ENCODE measurements around the gene NOXO1. TPM values are rescaled to one million over a fixed set of nuclear protein-coding genes. Genes with fewer than 3 reads are reported as not detected.

Gene NOXO1
- total RNA-seq, 2 experiments from 2014 or later: 0.23 to 0.36 TPM

- CTCF ChIA-PET: interaction anchor here (1.2 kb wide), 1 partner anchor 29 kb away, joined by 5 read pairs; no protein-coding TSS in a partner anchor
- POLR2A ChIA-PET: interaction anchor here (1.1 to 1.5 kb wide), 1 partner anchor 10 kb away, joined by 3 to 5 read pairs; the partner anchor contains the start of gene RPS2
These were observed 6.9 kb downstream of the NOXO1 start for GRCh38 chr16:1974157-1975070.

DNA sequence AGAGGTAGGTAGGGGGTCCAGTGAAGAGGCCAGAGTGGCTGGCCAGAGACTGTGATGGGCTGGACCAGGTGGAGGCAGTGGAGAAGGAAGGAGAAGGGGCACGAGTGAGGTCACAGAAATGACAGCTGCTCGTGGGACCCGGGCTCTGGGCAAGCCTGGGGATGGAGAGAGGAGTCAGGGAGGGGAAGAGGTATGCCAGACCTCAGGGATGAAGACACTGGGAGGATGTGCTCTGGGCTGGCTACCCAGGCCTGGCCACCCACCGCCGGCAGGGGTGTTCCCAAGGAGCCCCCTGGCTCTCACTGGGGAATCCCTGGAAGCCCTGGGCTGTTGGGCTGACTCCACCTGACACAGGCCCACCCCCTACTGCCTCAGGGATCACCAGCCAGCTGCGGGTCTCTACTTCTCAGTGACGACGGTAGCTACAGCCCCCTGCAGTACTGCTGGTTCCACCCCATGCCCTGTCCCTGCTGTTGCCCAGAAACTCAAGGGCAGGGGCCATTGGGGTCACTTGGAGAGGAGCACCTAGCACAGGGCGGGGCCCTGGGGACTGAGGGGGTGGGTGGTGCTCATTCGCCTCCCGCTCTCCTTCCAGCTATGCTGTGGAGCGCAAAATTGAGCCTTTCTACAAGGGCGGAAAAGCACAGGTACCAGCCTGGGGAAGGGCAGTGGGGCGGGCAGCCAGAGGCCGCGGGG, 7.7 kb downstream of the NOXO1 start:
- ChIA-PET POLR2A (interaction anchor here (0.8 to 1.5 kb wide), 2 partner anchors 9 to 13 kb away, joined by 3 to 5 read pairs; partner anchors contain the start of gene RPS2), CTCF (interaction anchor here (1.2 kb wide), 1 partner anchor 30 kb away, joined by 5 read pairs; no protein-coding TSS in a partner anchor)

DNA sequence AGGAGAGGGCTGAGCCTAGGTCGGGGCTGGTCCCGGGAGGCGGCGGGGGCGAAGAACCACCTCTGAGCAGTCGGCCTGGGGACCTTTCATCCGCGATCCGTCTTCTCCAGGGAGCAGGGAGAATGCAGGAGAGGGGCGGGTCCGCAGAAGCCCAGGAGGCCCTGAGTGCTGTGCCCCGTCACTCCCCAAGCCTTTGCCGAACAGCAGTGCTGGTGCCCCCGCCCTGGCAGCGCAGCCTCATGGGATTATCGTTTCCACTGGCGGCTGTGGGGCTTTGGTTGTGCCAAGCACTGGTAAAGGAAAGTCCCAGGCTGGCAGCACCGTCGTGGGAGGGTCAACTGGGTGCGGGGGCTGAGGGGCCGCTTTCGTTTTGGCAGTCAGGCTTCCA, 8.8 kb downstream of the NOXO1 start:
- POLR2A ChIA-PET: interaction anchor here (0.6 to 2.5 kb wide), 6 partner anchors 8 to 267 kb away, joined by 3 to 20 read pairs (median 8); partner anchors contain the start of genes GFER, MAPK8IP3 and MSRB1
- CTCF ChIA-PET: interaction anchor here (1.0 to 2.1 kb wide), 4 partner anchors 9 to 31 kb away, joined by 4 to 8 read pairs (median 4); partner anchors contain the start of gene GFER

- POLR2A ChIA-PET: interaction anchor here (0.6 to 2.5 kb wide), 13 partner anchors 8 to 507 kb away, joined by 3 to 20 read pairs (median 4); partner anchors contain the start of genes GFER, MAPK8IP3, MSRB1 and NUBP2
- CTCF ChIA-PET: interaction anchor here (1.0 to 2.1 kb wide), 6 partner anchors 8 to 31 kb away, joined by 3 to 8 read pairs (median 4); partner anchors contain the start of gene GFER
These were observed 9.3 kb downstream of the NOXO1 start, which contains the start of gene TBL3 for GRCh38 chr16:1971796-1972489. Gene TBL3, plus strand, starts transcription at chr16:1972053. Its CDS starts 112 bp downstream, at chr16:1972165.

DNA sequence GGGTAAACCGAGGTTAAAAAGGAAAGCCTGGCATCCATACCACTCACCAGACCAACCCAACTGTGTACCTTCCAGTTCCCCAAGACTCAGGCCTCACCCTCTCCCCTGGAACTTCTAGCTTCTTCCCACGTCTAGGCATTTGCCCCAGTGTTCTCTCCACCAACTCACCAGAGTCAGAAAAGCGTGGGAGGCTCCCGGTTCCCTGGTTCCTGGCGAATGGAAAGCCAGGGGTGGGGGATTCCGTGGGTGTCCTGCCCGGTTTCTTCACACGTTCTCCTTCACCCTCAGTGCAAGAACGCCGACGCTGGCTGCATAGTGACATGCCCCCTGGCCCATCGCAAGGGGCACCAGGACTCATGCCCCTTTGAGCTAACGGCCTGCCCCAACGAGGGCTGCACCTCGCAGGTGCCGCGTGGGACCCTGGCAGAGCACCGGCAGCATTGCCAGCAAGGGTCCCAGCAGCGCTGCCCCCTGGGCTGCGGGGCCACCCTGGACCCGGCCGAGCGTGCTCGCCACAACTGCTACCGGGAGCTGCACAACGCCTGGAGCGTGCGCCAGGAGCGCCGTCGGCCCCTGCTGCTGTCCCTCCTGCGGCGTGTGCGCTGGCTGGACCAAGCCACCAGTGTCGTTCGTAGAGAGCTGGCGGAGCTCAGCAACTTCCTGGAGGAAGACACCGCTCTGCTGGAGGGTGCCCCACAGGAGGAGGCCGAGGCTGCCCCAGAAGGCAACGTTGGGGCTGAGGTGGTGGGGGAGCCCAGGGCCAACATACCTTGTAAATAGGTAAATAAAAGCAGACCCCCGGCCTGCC, 12.9 kb downstream of the NOXO1 start:
- CTCF ChIA-PET: no interaction called here
- POLR2A ChIA-PET: no interaction called here

- CTCF ChIA-PET: interaction anchor here (0.6 to 1.2 kb wide), 2 partner anchors 174 to 545 kb away, joined by 3 read pairs; no protein-coding TSS in a partner anchor
- POLR2A ChIA-PET: interaction anchor here (0.6 kb wide), 1 partner anchor 1298 kb away, joined by 3 read pairs; the partner anchor contains the start of gene RHOT2
These were observed 14.8 kb downstream of the NOXO1 start, which contains the start of gene RNF151 for GRCh38 chr16:1966460-1966859. Gene RNF151, plus strand, starts transcription at chr16:1966856. Its CDS starts 26 bp downstream, at chr16:1966882.

GRCh38 chr16:1965396-1966001, 15.8 kb downstream of the NOXO1 start:
- POLR2A ChIA-PET: interaction anchor here (0.7 to 2.3 kb wide), 15 partner anchors 9 to 545 kb away, joined by 3 to 21 read pairs (median 5); partner anchors contain the start of genes FAHD1, GFER, HAGH and MSRB1
- CTCF ChIA-PET: interaction anchor here (0.6 to 1.8 kb wide), 6 partner anchors 16 to 175 kb away, joined by 3 to 6 read pairs (median 3); partner anchors contain the start of gene GFER

GRCh38 chr16:1964506-1965395, 16.5 kb downstream of the NOXO1 start, which contains the start of gene RPS2:
Gene RPS2, minus strand, starts transcription at chr16:1964826. Its CDS starts 201 bp downstream, at chr16:1964625.
- ChIA-PET CTCF (interaction anchor here (0.7 to 1.8 kb wide), 4 partner anchors 17 to 39 kb away, joined by 3 to 6 read pairs (median 4); partner anchors contain the start of gene GFER), POLR2A (interaction anchor here (0.6 to 2.3 kb wide), 23 partner anchors 9 to 619 kb away, joined by 3 to 21 read pairs (median 4); partner anchors contain the start of genes FAHD1, GFER, HAGH and JPT2)

GRCh38 chr16:1963806-1964505, 17.3 kb downstream of the NOXO1 start:
- POLR2A ChIA-PET: interaction anchor here (0.6 to 2.3 kb wide), 20 partner anchors 8 to 618 kb away, joined by 3 to 21 read pairs (median 4); partner anchors contain the start of genes FAHD1, GFER, HAGH and JPT2
- CTCF ChIA-PET: interaction anchor here (1.0 to 1.8 kb wide), 3 partner anchors 8 to 40 kb away, joined by 4 to 6 read pairs (median 4); partner anchors contain the start of gene TBL3

DNA sequence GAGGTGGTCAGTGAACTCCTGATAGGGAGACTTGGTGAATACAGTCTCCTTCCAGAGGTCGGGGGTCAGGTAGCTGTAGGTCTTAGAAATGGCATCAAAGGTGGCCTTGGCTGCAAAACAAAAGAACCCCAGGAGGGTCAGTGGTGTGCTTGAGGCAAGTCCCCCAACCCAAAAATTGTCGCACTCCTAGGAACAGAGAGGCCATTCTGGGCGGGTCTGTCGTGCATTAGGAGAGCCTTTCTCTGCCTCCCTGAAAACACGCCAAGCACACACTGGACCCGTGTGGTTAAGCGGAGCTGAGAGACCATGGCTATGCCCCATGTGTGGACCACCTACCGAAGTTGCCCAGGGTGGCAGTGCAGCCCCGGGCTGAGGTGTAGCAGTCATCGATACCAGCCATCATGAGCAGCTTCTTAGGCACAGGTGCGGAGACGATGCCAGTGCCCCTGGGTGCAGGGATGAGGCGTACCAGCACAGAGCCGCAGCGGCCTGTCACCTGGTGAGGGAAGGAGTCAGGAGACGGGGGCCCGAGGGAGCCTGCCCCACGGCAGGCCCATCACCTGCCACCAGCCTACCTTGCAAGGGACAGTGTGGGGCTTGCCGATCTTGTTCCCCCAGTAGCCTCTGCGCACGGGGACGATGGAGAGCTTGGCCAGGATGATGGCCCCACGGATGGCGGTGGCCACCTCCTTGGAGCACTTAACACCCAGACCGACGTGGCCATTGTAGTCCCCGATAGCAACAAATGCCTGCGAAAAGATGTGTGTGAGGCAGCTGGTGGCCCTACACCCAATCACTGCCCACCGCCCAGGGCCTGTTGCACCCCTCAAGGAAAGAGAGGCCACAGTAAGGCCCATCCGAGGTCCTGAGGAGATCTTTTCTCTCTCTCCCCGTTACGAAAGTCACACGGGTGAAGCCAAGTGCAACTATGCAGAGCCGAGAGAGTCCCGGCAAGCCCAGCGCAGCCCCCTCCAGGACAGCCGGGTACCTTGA, 18.8 kb downstream of the NOXO1 start:
- ChIA-PET POLR2A (interaction anchor here (0.6 to 3.0 kb wide), 4 partner anchors 9 to 513 kb away, joined by 3 to 20 read pairs (median 4); partner anchors contain the start of genes TBC1D24 and TBL3), CTCF (interaction anchor here (1.6 kb wide), 1 partner anchor 10 kb away, joined by 4 read pairs; the partner anchor contains the start of gene TBL3)

DNA sequence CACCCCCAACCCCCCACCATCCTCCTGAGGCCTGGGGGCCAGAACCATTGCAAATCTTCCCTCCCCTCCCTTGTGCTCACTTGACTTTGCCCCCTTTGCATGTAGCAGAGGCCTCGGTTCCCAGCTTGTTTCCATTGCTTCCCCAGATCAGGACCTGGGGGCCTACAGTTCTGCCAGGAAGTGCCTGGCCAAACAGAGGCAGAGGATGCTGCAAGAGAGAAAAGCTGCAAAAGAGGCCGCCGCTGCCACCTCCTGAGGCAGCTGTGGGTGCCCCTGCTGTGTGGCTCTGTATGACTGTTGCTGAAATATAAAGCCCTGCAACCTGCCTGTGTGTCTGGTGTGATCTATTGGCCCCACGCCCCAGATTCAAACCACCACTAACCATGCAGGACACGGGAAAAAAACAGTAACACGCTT, 19.6 kb downstream of the NOXO1 start:
- POLR2A ChIA-PET: interaction anchor here (0.5 to 3.0 kb wide), 3 partner anchors 10 to 50 kb away, joined by 3 to 20 read pairs (median 11); partner anchors contain the start of genes MSRB1 and TBL3

DNA sequence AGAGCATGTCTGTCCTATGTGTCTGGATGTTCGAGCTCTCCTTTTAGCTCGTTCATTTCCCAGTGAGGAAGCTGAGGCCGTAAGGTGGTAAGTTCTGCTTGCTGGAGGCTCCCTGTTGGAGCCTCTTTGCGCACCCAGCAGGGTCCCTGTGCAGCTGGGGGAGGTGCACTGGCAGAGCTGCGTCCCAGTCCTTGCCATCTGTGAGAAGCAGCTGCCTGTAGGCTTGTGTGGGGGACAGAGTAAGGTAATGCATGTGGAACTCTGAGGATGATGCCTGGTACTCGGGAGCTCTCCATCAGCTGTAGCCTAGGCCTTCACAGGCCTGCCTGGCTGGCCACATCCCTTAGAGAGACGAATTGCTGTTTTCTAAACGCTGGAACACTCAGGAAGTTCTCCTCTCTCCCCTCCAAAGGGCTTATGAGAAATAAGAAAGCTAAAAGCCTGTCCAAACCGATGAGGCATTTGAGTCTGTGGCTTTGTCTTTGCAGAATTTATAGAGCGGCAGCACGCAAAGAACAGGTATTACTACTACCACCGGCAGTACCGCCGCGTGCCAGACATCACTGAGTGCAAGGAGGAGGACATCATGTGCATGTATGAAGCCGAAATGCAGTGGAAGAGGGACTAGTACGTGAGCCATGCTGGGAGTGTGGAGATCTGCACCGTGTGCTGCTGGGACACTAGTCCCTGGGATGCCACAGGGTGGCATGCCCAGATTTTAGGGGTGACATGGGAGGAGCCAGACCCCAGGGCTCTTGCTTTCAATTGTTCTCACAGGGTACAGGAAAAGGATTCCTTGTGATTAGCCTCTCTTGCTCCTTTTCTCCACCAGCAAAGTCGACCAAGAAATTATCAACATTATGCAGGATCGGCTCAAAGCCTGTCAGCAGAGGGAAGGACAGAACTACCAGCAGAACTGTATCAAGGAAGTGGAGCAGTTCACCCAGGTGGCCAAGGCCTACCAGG, 20.3 kb downstream of the NOXO1 start:
- ChIA-PET CTCF (interaction anchor here (1.3 to 1.6 kb wide), 2 partner anchors 8 to 11 kb away, joined by 4 read pairs; partner anchors contain the start of gene TBL3), POLR2A (interaction anchor here (0.5 to 3.0 kb wide), 7 partner anchors 9 to 188 kb away, joined by 3 to 20 read pairs (median 4); partner anchors contain the start of genes EME2, GFER, MRPS34 and MSRB1)

More for the DNA sequence above, 19.6 kb downstream of the NOXO1 start:
- CTCF ChIA-PET: interaction anchor here (1.6 kb wide), 1 partner anchor 10 kb away, joined by 4 read pairs; the partner anchor contains the start of gene TBL3

All from activated CD8-positive, alpha-beta memory T cell treated with anti-CD3 and anti-CD28 coated beads for 36 hours (primary cell).